Astrocyte of the cerebellum (primary cell): ENCODE data around the gene C19orf73.
"Not testable (repeated sequence)": the region's sequence is repeated elsewhere in the genome, so short reads cannot be mapped to it uniquely, and the experiment has no call there.

Experiments
- DNase-seq: peaks from one replicate; pipeline ENCODE4 v3.0.0-alpha.2; 2011; ENCODE audit warnings: low read depth
- H3K4me3 ChIP-seq: 2 replicates; pipeline ENCODE4 v1.5.1; 2011; ENCODE audit warnings: mild to moderate bottlenecking, low read depth, low read length, moderate library complexity
- in situ Hi-C: cut with HindIII; loops from 2 replicates; pipeline ENCODE4 v1.10.0; 2017; ENCODE audit warnings: low sequenced_read_pairs
- TF ChIP-seq, protein P1 (sequence below): IDR thresholded peaks from 2 replicates; pipeline ENCODE4 v1.5.1; 2012; ENCODE audit warnings: low read length, low read depth, moderate library complexity, mild to moderate bottlenecking; ENCODE audit errors: missing control alignments

The C19orf73 gene

DNA sequence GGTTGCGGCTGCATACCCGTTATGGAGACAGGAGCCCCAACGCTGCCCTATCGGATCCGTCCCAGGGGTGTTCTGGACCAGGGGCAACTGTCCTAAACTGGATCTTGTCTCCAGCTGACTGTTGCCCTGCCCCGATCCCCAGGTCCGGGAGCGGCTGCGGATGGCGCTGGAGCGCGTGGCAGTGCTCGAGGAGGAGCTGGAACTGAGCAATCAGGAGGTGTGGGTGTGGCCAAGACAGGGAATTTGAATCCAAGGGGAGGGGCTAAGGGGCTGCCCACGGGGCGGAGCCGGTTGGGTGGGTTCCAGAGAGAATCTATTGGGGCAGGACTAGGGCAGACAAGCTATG lies 10.3 kb upstream of the C19orf73 start:
- in situ Hi-C loops: no loop called here
- no peak for DNase-seq
- H3K4me3 ChIP-seq: no peak overlapping the region
- TF ChIP-seq, protein P1, sequence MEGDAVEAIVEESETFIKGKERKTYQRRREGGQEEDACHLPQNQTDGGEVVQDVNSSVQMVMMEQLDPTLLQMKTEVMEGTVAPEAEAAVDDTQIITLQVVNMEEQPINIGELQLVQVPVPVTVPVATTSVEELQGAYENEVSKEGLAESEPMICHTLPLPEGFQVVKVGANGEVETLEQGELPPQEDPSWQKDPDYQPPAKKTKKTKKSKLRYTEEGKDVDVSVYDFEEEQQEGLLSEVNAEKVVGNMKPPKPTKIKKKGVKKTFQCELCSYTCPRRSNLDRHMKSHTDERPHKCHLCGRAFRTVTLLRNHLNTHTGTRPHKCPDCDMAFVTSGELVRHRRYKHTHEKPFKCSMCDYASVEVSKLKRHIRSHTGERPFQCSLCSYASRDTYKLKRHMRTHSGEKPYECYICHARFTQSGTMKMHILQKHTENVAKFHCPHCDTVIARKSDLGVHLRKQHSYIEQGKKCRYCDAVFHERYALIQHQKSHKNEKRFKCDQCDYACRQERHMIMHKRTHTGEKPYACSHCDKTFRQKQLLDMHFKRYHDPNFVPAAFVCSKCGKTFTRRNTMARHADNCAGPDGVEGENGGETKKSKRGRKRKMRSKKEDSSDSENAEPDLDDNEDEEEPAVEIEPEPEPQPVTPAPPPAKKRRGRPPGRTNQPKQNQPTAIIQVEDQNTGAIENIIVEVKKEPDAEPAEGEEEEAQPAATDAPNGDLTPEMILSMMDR: no peak

DNA sequence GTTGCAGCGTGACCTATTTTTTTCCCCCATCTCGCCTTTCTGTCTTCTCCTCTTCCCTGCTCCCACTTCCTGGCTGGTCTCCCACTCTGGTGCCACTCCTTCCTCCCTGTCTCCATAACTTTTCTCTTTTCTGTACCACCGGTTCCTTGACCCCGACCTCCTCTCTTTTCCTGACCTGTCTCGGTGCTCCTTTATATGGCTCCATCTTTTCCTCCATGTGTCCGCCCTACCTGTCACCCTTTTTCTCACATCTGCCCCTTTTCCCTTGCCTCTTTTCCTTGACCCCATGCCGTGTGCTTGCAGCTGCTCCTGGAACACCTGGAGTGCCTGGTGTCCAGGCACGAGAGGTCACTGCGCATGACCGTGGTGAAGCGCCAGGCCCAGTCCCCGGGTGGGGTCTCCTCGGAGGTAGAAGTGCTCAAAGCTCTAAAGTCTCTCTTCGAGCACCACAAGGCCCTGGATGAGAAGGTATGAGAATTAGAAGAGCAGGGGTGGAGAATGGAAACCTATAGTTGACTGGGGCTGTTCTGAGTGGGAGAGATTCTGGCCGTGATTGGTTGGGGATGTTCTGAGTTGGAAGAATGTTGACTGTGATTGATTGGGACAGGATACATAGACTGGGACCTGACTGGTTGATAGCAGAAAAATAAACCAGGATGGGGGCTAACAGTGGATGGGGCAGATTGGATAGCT lies 9.7 kb upstream of the C19orf73 start:
- DNase-seq: no peak
- no peak overlapping the region for H3K4me3 ChIP-seq
- TF ChIP-seq, protein P1: no peak
- in situ Hi-C loops: no loop called here

DNA sequence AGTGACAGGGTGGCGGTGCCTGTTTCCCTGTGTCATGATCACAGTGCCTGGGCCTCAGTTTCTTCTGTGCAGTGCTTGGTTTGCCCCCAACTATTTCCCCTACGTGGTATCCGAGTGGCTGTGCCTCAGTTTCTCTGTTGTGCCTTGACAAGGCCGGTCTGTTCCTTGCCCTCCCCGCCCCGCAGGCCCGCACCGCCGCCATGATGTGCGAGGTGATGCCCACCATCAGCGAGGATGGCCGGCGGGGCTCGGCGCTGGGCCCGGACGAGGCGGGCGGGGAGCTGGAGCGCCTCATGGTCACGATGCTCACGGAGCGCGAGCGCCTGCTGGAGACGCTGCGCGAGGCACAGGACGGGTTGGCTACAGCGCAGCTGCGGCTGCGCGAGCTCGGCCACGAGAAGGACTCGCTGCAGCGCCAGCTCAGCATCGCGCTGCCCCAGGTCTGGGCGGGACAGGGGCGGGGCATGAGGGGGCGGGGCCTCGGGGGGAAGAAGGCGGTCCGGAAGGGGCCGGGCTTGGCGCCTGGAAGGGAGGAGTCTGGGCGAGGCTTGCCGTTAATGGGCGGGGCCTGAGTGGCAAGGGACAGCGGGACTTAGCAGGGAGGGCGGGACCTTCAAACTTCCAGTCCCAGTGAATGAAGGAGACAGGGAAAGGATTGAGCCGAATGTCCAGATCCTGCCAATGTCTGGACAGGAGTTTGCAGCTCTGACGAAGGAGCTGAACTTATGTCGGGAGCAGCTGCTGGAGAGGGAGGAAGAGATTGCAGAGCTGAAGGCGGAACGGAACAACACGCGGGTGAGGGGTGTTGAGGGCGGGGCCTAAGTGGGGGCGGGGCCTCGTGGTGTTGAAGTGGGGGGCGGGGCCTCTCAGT lies 9.0 kb upstream of the C19orf73 start:
- peak overlapping the region; percentile 29 for H3K4me3 ChIP-seq
- in situ Hi-C loops: no loop called here

DNA sequence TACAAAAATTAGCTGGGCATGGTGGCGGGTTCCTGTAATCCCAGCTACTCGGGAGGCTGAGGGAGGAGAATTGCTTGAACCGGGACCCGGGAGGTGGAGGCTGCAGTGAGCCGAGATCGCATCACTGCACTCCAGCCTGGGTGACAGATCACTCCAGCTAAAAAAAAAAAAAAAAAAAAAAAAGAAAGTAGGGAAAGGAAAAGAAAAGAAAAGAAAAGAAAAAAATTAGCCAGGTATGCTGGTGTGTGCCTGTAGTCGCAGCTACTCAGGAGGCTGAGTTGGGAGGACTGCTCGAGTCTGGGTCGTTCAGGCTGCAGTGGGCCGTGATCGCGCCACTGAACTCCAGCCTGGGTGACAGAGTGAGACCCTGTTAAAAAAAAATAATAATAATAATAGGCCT lies 8.3 kb upstream of the C19orf73 start:
- in situ Hi-C loops, H3K4me3 ChIP-seq: not testable (repeated sequence)

More for the DNA sequence above, 9.0 kb upstream of the C19orf73 start:
- TF ChIP-seq, protein P1: peak; percentile 9
- DNase-seq: peak; percentile 85

DNA sequence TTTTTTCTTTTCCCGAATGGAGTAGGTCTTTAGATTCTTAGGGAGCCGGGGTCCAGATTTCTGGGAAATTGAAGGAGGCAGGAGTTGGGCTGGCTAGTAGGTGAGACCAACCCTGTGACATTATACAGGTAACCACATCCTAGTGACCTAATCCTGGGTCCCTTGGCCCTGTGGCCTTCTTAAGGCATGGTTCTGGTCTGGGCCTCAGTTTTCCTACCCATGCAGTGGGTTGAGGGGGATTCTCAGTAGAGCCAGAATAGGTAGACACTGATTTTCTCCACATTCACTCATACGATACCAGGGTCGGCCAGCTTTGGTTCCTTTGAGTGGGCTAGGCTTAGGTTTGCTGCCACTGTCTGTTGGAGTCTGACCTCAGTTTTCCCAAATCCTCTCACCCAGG lies 7.6 kb upstream of the C19orf73 start:
- TF ChIP-seq, protein P1: no peak
- H3K4me3 ChIP-seq: no peak overlapping the region
- DNase-seq: no peak
- in situ Hi-C loops: no loop called here

More for the DNA sequence above, 8.3 kb upstream of the C19orf73 start:
- DNase-seq: not testable (repeated sequence)

DNA sequence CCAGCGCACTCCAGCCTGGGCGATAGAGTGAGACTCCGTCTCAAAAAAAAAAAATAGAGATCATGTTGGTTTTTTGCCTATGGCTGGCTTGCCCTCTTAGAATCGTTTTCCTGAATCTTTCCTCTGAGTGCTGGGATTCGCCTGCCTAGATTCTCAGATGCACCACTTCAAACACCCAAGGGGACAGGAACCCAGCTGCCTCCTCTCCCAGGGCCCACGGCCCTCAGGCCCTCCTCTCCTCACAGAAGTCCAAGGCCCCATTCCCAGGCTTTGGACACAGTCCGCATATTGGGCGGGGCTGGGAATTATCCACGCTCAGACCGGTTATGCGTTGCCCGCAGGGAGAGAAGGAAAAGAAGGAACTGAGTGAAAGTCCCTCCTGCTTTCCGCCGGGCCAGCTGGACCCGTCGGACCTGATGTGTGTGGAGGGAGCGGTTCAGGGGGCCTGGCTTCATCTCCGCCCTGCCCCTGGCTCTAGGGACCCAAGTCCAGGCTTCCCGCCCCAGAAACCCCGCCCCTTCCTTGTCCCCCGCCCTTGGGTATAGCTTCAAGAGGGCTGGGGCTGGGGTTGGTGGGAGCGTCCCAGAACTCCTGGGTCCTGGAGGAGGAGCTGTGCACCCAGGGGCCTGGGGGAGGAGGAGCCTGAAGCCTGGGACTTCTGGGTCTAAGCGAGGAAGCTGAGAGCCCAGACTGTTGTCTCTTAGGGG lies 6.2 kb upstream of the C19orf73 start:
- H3K4me3 ChIP-seq: no peak overlapping the region
- in situ Hi-C loops: no loop called here
- TF ChIP-seq, protein P1: no peak
- no peak for DNase-seq

DNA sequence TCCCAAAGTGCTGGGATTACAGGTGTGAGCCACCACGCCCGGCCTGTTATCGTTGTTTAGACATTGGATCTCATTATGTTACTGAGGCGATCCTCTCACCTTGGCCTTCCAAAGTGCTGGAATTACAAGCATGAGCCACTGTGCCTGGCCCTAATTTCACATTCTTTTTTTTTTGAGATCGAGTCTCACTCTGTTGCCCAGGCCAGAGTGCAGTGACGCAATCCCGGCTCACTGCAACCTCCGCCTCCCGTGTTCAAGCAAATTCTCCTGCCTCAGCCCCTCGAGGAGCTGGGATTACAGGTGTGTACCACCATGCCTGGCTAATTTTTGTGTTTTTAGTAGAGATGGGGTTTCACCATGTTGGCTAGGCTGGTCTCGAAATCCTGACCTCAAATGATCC lies 4.3 kb upstream of the C19orf73 start:
- H3K4me3 ChIP-seq, DNase-seq, in situ Hi-C loops: not testable (repeated sequence)

DNA sequence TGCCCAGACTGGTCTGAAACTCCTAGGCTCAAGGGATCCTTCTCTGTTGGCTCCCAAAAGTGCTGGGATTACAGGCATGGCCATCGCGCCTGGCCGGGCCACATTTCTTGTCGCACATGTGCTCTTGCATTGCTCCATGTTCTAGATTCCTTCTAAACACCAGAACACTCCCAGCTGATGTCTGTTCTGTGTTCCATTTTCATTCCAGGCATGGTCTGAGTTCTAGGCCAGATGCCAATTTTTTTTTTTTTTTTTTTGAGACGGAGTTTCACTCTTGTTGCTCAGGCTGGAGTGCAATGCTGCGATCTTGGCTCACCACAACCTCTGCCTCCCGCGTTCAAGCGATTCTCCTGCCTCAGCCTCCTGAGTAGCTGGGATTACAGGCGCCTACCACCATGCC lies 2.9 kb upstream of the C19orf73 start:
- H3K4me3 ChIP-seq, in situ Hi-C loops, DNase-seq: not testable (repeated sequence)
